ENCODE data around the gene PRLH. TPM values are rescaled to one million over a fixed set of nuclear protein-coding genes. Genes with fewer than 3 reads are reported as not detected.
"Not testable (repeated sequence)": the region's sequence is repeated elsewhere in the genome, so short reads cannot be mapped to it uniquely, and the experiment has no call there.

PRLH gene
- total RNA-seq, 1 donor from 2014 or later = not detected

DNA sequence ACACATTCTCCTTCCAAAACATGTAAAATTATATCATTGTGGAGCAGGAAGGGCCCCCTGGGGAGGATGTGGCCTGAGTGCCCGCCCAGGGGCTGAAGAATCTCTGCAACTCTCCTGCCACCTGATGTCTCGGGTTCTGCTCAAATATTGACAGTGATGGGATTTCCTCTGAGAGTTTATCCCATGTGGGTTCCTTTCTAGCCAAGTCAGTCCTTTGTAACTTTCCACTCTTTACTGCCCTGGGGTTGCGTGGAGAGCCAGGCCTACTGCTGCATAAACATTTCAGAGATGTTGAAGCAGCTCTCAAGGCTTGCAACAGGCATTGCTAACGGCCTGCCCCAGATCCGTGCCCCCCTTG lies 28.1 kb downstream of the PRLH start:
- intact Hi-C loops (cut with DNase I) = no loop called here
- DNase-seq (ENCODE audit: low spot score) = no peak

DNA sequence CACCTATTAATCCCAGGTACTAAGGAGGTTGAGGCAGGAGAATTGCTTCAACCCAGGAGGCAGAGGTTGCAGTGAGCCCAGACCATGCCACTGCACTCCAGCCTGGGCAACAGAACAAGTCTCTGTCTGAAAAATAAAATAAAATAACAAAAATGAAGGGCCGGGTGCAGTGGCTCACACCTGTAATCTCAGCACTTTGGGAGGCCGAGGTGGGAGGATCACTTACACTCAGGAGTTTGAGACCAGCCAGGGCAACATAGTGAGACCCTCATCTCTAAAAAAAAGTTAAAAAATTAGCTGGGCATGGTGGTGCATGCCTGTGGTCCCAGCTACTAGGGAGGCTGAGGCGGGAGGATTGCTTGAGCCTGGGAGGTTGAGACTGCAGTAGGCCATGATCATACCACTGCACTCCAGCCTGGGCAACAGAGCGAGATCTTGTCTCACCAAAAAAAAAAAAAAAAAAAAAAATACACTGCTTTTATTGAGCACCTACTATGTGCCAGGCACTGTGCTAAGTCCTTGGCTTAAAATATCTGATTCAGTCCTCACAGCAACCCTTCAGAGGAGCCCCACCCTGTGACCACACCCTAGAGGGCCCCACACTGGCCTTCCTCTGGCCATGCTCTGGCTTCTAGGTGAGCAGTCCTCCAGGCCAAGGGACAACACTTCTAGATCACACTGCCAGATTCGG lies 29.6 kb downstream of the PRLH start:
- intact Hi-C loops (cut with DNase I); DNase-seq (ENCODE audit: low spot score): not testable (repeated sequence)

DNA sequence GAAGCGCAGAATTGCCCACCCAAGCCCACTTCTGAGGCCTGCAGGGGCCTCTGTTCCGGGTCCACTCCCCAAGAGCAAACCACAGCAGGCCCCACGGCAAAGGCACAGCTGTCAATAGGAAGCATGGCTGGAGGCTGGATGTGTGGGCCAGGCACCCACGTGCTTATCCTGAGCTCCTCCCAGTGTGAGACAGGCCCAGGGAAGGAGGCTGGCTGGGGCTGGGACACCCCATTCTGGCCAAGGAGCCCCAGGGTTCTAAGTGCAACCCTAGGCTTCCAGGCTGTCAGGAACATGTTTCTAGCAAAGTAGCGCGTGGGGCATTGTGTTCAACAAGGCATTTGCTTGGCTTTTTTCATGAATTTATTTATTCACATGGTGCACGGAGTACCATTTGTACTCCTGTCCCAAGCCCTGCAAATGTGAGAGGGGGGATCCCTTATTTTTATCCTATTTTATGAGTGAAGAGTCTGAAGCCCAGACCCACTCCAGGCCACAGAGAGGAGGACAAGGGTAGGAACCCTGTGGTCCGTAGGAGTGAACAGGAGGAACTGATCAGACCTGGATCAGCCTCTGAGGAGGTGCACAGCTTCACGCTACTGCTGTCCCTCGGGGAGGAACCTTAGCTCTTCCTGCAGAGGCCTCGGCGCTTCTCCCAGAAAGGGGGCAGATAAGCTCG lies 30.3 kb downstream of the PRLH start:
- intact Hi-C loops (cut with DNase I) = no loop called here
- no peak for DNase-seq (ENCODE audit: low spot score)

DNA sequence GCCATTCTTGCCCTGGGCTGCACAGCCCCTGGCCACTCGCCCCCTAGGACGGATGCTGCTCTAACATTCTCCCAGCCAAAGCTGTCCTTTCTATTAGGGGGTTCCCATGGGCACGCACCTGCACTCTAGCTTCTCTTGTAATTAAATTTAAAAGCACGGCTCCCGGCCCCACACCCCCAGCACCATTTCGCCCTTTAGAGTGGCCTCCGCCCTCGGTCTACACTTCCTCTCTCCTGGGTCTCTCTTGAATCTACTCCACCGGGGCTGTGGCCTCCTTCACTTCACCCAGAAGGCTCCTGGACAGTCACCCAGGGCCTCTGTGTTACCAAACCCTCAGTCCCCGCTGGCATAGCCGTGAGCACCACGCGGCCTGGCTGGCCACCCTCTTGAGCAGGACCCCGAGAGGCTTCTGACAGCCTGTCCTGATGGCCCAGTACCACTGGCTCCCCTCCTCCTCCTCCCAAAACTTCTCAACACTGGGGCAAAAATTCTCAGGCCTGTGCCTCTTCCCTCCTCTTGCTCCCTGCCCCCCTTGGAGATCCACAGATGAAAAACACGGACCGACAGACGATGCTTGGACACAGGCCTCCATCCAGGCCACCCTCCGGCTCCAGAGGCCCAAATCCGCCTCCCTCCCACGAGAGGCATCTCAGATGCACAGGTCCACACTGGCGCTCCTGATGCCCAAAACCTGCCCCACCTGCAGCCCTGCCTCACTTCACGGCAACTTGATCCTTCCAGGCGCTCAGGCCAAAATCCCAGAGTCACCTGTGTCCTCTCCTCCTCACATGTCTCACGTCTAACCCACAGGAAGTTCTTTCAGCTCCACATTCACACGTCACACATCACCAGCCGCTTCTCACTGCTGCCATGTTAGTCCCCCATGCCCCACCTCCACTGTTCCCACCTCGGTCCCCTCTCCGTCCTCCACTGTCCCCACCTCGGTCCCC lies 31.1 kb downstream of the PRLH start:
- no peak for DNase-seq (ENCODE audit: low spot score)
- intact Hi-C loops (cut with DNase I) = no loop called here

DNA sequence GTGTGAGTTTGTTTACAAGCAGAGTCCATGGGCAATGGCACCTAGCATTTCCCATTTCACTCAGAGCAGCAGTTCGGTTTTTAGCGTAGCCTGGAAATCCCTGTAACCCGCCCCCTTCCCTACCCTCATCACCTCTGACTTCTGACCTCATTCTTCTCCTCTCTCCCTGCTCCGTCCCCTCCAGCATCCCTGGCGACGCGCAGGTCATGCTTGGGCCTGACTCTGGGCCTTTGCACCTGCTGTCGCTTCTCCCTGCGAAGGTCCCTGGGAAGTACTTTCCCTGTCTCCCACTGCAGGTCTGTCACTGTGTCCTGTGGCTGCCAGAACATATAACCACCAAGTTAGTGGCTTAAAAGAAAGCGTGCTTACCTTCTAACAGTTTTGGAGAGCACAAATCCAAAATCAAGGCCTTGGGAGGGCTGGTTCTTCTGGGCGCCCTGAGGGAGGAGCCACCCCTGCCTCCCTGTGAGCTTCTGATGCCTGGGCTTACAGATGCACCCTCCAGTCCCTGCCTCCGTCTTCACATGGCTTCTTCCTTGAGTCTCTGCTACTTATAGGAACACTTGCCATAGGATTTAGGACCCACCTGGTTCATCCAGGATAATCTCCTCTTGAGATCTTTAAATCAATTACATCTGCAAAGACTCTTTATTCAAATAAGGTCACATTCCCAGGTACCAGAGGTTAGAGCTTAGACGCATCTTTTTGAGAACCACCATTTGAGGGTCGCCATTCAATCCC lies 32.3 kb downstream of the PRLH start:
- DNase-seq (ENCODE audit: low spot score) = no peak
- intact Hi-C loops (cut with DNase I) = no loop called here

DNA sequence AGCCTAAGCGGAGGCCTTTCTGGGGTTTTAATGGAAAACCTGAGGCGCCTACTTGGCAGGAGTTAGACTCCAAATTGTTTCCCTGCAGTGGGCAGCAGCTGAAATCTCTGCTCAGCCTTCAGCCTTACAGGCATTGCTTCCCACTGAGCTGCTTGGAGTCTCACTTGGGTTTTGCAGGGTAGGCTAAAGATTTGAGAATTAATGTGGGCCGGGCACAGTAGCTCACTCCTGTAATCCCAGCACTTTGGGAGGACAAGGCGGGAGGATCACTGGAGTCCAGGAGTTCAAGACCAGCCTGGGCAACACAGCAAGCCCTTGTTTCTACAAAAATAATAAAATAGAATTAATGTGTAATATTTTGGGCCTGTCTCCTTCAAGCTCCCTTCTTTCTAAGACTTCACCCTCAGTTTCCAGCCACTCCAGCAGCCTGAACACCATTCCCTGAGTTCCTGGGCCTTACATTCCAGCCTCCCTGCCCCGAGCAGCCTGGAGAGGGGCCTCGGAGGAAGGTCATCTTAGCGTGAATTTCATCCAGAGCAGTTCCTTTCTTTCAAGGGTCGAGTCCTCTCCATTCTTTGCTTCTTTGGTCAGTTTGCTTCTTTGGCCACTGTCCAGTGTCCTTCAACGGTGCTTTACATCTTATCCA lies 33.2 kb downstream of the PRLH start:
- intact Hi-C loops (cut with DNase I) = loop anchor here (5.0 kb wide), 2 partner anchors 73 to 143 kb away; no protein-coding TSS in a partner anchor
- DNase-seq (ENCODE audit: low spot score) = no peak

DNA sequence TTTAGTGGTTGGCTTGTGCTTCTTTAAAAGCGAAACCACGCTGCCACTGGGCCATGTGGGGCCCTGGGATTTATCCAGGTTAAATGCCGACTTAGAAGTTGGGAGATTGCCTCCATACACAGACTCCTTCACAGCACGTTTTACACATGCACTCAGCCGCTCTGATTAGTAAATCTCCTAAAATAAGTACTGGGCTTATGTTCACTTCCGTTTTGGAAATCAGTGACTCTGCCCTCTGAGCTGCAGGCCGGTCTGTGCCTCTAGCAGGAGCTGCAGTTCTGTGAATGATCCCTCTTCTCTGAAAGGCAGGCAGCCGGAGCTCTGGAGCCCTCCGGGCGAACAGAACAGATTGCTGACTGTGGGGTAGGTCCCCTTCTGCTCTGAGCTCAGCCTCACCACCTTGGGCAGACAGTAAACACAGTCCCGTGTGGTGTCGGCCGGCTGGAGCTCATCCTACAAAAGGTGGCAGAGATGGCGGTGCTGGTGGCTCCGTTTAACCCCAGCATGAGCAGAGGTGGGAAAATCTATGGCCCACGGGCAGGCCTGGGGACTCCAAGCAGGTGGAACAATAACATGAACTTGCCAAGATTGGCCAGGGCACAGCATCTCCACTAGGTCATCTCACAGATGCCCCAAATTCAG lies 34.0 kb downstream of the PRLH start:
- DNase-seq (ENCODE audit: low spot score) = no peak
- intact Hi-C loops (cut with DNase I) = loop anchor here (5.0 kb wide), 2 partner anchors 72 to 142 kb away; no protein-coding TSS in a partner anchor

DNA sequence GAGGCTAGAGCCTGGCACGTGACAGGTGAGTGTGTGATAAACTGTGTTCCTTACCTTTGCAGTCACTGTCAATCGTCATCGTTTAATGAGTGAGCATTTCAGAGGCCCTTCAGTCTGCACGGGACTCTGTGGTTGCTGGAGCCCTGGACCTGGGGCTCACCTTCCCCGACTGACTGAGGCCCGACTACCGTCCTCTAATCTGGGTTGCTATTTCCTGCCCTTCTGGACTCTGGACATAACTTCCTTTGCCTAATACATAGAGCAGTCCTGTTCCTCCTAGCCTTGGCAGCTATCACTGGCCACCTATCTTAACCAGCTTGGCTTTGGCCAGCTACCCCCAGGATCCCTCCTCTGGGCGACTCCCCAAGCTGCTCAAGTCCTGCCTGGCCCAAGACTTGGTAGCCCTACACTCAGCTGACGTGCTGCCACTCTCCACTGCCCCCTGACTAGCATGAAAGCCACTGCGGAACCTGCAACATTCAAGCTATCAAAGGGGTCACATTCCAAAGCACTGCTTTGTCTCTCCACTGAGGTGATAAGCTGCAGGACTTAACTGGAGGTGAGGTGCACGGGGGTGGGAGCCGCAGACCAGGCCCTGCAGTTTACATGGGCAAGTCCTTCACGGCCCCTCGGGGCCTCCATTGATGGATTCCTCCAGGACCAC lies 35.2 kb downstream of the PRLH start:
- intact Hi-C loops (cut with DNase I) = loop anchor here (5.0 kb wide), 2 partner anchors 71 to 141 kb away; no protein-coding TSS in a partner anchor
- DNase-seq (ENCODE audit: low spot score) = no peak

DNA sequence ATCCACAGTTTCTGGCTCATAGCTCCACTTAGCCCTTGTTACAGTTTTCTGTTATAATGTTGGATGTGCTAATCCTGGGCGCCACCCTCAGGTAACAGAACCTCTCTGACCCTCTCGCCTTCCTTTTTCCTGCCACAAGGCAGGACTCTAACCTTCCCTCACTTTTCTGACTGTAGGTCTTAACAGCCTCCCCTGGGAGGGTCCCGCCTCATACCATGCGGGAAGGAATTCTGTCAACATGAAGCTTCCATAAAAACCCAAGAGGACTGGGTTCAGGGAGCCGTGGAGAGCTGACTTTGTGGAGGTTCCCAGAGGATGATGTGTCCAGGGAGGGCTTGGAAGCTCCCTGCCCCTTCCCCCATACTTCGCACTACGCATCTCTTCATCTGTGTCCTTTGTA lies 36.0 kb downstream of the PRLH start:
- intact Hi-C loops (cut with DNase I) = loop anchor here (5.0 kb wide), 2 partner anchors 70 to 140 kb away; no protein-coding TSS in a partner anchor
- no peak for DNase-seq (ENCODE audit: low spot score)

DNA sequence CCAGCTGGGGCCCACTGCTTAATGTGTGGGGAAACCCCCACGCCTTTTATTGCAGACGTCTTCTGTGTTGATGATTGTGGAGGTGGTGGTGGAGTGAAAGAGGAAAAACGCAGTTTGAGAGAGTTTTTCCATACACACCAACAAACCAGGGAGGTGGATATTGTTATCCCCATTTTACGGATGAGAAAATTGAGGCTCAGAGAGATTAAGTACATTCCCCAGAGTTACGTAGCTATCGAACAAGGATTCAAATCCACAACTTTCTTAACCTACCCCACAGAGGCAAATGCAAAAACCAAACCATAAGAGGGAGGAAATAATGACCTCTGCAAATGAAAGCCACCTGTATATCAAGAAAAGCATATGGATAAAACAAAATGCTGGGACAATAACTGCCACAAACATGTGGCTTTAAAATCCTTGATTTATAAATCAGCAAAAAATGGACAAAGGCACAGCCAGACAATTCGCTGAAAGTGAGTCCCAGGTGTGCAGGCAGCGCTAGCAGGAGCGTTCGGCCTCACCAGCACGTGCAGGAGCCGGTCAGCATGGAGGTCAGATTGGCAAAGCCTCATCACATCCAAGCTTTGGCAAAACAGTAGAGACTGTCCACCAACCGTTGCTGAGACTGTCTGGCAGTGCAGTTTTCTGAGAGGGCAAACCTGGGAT lies 36.8 kb downstream of the PRLH start:
- no peak for DNase-seq (ENCODE audit: low spot score)
- intact Hi-C loops (cut with DNase I) = loop anchor here (5.0 kb wide), 2 partner anchors 69 to 139 kb away; no protein-coding TSS in a partner anchor

DNA sequence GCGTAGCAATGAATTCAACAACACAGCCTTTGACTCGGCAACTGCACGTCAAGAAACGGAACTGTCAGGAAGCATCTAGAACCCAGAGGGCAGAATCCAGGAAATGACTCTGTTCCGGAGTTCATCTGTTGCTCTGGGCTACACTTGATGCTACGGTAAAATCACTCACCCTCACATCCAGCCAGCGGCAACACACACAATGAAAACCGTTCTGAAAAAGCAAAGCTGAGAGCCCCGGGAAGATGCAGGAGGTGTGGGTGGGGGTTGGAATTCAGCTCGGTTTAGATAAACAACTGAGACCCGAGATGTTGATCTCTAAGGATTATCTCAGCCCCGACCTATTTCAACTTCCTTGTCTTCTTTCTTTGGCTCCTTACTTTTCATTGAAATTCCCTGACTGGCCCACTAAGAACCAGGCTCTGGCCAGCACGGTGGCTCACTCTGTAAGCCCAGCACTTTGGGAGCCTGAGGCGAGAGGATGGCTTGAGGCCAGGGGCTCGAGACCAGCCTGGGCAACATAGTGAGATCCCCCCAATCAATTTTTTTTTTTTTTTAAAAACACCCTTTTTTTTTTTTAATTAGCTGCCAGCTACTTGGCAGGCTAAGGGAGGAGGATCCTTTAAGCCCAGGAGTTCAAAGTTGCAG lies 37.5 kb downstream of the PRLH start:
- intact Hi-C loops (cut with DNase I) = loop anchor here (5.0 kb wide), 2 partner anchors 68 to 138 kb away; no protein-coding TSS in a partner anchor
- no peak for DNase-seq (ENCODE audit: low spot score)

DNA sequence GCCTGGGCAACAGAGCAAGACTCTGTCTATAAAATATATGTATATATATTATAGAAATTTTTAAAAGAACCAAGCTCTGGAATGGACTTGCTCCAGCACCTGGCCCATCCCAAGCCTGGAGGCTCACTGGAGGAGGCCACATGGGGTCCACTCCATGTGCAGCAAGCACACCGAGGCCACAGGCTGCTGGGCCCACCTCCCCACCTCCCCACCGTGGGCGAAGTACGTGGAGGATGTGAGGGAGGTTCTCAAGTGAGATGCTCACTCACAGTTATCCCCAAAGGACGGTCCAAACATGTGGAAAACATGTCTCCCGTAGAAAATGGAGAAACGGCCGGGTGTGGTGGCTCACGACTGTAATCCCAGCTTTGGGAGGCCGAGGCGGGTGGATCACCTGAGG lies 38.0 kb downstream of the PRLH start:
- DNase-seq (ENCODE audit: low spot score) = no peak
- intact Hi-C loops (cut with DNase I) = loop anchor here (5.0 kb wide), 2 partner anchors 68 to 138 kb away; no protein-coding TSS in a partner anchor

DNA sequence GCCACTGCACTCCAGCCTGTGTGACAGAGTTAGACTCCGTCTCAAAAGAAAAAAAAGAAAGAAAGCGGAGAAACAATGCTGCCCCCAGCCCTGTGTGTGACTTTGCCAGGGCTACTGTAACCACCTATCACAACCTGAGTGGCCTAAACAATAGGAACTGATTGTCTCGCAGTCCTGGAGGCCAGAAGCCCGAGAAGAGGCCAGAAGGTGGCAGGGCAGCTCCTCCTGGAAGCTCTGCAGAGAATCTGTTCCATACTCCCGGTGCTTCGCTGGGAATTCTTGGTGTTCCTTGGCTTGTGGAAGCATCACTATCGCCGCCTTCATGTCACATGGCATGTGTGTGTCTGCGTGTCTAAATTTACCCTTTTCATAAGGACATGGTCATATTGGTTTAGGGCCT lies 38.6 kb downstream of the PRLH start:
- intact Hi-C loops (cut with DNase I) = loop anchor here (5.0 kb wide), 2 partner anchors 67 to 137 kb away; no protein-coding TSS in a partner anchor
- DNase-seq (ENCODE audit: low spot score) = no peak

DNA sequence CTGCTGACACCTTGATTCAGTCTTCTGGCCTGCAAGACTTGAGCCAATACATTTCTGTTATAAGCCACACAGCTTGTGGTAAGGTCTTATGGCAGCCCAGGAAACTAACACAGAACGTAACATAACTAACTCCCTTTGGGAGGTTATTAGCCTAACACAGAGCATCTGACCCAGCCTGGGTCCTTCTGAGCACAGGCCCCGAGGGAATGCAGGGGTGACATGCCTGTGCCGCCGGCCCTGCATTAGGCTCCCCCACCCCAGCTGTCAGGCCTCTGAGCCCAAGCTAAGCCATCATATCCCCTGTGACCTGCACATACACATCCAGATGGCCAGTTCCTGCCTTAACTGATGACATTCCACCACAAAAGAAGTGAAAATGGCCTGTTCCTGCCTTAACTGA lies 40.1 kb downstream of the PRLH start:
- DNase-seq (ENCODE audit: low spot score); intact Hi-C loops (cut with DNase I): not testable (repeated sequence)

DNA sequence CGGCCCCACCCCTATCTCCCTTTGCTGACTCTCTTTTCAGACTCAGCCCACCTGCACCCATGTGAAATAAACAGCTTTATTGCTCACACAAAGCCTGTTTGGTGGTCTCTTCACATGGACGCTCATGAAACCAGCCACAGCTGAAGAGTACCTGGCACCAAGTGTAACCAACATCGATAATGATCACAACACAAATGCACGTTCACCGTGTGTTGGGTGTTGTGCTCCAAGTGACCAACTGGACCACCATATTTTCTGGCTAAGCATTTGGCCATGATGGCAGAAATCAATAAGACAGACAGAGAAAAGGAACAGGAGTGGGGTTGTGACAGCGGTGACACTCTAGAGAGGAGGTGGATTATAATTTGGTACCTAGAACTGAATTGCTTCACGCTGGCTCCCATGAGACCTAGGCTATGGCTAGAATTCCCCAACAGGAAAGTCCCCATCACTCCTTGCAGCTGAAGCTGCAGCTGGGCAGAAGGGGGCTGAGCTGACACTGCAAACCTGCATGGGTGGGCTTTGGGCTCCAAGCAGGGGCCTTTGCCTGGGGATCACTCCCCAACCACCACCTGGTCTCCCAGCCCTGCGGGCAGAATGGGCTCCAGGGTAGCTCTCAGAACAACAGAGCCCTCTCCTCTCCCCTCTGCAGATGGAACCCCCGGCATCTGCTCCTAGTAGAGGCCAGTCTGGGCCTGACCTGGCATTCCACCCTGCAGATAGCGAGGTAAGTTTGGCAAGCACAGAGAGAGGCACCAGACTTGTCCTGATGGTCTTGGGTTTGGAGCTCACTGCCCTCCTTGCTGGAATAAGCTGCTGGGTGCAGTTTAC lies 46.4 kb downstream of the PRLH start:
- DNase-seq (ENCODE audit: low spot score) = no peak
- intact Hi-C loops (cut with DNase I) = no loop called here

DNA sequence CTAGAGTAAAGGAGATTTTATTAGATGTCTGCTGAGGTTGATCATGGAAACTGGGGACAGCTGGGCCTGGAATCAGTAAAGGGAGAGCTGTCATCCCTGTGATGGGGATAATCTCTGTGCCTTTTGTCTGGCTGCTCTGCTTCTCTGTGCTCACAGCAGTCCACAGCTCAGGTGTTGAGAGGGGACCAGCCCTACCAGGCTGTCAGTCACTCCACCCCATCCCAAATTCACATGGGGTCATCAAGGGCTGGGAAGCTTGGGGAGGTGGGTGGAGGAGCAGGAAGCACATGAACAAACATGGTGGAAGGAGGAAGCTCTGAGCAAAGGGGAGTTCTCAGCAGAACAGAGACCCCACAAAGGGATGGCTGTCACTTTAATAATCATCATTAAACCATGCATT lies 47.3 kb downstream of the PRLH start:
- intact Hi-C loops (cut with DNase I) = no loop called here

More for the DNA sequence above, 47.3 kb downstream of the PRLH start:
- no peak for DNase-seq (ENCODE audit: low spot score)

Measured in cardiac septum (tissue), 1 donor.